NCI-H2171 treated with DMSO at 0.1 percent for 48 hours (cell line): Measurements from ENCODE around the gene LAMA4.

Source experiments
- DNase-seq: peaks from one replicate; lab custom pipeline; 2025; lab: John Stamatoyannopoulos, UW

Gene LAMA4

DNA sequence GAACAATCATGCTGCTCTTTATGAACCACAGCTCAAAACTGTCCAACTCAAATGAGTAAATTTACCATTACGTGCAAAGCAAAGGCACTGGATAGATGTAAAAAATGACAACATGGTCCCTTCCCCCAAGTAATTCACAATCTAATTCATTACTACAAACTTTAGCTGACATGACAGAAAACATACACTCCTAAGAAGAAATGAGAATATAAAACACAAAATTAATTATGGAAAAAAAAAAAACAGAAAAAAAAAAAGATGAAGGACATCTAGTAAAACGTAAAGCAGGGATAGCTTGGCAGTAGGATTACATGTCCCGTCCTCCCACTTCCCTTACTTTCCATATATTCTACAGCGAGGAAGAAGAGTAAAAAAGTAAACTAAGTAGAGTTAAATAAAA lies 172.8 kb downstream of the LAMA4 start:
- DNase-seq, result no peak

DNA sequence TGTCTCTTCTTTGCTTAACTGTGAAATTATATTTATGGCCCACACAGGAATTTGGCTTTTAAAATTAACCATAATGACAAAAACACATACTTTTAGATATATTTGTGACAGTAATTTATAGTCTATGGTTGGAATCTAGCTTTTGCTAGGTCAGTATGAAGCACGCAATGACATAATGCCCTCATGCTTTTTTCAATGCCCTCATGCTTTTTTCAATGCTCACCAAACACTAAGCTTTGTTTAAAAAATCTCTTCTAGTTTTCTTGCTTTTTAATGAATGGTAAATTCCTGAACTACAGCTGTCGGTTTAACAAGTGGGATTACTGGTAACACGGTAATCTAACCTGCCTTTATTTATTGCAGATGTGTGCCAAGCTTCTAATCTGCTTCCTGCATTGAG lies 187.8 kb downstream of the LAMA4 start:
- peak; percentile 5 for DNase-seq

DNA sequence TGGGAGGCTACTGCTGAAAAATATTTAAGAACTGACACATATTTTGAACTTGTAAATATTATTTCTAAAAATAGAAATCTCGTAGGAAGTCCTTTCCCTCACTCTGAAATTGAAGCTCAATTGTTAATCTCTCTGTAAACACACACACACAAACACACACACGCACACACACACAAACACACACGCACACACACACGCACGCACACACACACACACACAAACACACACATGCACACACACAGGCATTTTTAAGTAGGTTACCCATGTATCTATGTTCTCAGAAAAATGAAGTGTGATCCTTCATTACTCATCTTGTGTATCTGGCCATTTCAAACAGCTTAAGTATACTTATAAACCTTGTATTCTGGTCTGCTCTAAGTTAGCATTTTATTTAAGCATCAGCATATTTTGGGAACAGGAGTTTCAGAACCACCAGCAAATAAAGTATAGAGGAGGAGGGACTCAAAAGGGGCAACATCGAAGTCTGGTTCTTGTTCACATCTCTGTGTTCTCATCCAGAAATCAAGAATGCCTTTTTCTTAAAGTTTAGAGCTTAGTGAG lies 188.9 kb downstream of the LAMA4 start:
- no peak for DNase-seq

DNA sequence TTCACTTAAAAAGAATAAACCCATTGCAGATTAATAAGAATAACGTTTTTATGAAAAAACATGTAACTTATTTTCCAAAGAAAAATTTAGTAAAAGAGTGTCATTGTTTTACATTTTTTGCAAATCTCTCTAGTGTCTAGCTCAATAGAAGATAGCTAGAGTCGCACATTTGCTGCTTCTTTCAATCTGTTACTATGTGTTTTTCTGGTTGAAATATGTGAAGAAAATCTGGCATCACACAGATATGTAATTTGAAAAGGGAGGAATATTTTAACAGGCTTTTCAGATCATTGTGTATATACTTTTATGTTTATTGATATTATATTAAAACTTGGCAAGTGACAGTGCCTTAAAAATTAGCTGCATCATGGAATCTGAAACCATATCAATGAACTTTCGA lies 191.4 kb downstream of the LAMA4 start:
- DNase-seq, result no peak

DNA sequence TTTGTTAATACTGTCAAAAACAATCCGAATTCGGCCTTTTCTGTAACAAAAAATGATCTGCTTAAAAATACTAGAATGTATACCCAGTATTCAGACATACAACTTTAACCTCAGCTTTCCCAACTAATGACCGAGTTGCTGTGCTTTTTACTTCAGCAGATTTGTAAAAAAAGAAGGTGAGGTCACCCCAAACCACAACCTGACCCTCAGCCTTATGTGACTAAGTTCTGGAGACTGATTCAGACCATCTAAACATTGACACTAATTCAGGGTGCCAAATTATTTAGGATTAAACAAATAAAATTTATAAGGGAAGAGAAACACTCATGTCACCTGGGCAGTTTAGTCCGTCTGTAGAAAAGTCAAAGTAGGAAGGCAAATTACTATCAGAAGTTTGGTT lies 192.8 kb downstream of the LAMA4 start:
- no peak for DNase-seq
